GM23338 (cell line): ENCODE results near the gene IL1R1.

Experiments
- CREB1 ChIP-seq: fragments of 250-450 bp; sonication (Bioruptor Pico); IDR thresholded peaks from 2 replicates; pipeline ENCODE4 v1.5.0; 2020; ENCODE audit warnings: low read depth, mild to moderate bottlenecking, moderate library complexity
- TF ChIP-seq, protein P1 (sequence below), 2 experiments: fragments of 200-600 bp in 1 of 2; sonication (generic) in 1 of 2; conservative IDR thresholded peaks; 2 replicates each; pipeline versions ENCODE4 v1.5.1 to v1.6.1; 2016 to 2017; ENCODE audit warnings: antibody characterized with exemption in 2 of 2, low read depth in 2 of 2, mild to moderate bottlenecking in 2 of 2, moderate library complexity in 1 of 2
- TF ChIP-seq, protein P2 (sequence below): IDR thresholded peaks from one replicate; pipeline ENCODE4 v1.6.1; 2018; ENCODE audit warnings: antibody characterized with exemption; ENCODE audit not compliant: unreplicated experiment

DNA sequence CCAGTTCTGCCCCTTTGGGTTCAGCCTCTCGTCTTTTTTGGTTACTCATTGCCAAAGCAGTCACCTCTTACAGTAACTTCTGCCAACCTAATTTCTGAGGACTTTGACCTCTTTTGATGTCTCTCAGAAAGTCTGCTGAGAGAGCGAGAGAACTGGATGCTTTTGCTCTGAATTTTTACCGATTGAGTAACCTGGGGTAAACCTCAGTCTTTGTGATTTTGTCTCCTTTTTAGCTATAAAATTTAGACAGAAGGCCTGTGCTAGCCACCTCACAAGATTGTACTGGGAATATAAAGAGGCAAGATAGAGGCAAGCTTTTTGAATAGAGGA lies 34.8 kb upstream of the IL1R1 start:
- TF ChIP-seq, protein P1, sequence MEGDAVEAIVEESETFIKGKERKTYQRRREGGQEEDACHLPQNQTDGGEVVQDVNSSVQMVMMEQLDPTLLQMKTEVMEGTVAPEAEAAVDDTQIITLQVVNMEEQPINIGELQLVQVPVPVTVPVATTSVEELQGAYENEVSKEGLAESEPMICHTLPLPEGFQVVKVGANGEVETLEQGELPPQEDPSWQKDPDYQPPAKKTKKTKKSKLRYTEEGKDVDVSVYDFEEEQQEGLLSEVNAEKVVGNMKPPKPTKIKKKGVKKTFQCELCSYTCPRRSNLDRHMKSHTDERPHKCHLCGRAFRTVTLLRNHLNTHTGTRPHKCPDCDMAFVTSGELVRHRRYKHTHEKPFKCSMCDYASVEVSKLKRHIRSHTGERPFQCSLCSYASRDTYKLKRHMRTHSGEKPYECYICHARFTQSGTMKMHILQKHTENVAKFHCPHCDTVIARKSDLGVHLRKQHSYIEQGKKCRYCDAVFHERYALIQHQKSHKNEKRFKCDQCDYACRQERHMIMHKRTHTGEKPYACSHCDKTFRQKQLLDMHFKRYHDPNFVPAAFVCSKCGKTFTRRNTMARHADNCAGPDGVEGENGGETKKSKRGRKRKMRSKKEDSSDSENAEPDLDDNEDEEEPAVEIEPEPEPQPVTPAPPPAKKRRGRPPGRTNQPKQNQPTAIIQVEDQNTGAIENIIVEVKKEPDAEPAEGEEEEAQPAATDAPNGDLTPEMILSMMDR (conservative IDR thresholded peaks at IDR 0.05; ENCODE audit: low read depth in 2 of 2), result no peak
- no peak for TF ChIP-seq CREB1 (CRISPR knock-in tag)
- TF ChIP-seq, protein P2, sequence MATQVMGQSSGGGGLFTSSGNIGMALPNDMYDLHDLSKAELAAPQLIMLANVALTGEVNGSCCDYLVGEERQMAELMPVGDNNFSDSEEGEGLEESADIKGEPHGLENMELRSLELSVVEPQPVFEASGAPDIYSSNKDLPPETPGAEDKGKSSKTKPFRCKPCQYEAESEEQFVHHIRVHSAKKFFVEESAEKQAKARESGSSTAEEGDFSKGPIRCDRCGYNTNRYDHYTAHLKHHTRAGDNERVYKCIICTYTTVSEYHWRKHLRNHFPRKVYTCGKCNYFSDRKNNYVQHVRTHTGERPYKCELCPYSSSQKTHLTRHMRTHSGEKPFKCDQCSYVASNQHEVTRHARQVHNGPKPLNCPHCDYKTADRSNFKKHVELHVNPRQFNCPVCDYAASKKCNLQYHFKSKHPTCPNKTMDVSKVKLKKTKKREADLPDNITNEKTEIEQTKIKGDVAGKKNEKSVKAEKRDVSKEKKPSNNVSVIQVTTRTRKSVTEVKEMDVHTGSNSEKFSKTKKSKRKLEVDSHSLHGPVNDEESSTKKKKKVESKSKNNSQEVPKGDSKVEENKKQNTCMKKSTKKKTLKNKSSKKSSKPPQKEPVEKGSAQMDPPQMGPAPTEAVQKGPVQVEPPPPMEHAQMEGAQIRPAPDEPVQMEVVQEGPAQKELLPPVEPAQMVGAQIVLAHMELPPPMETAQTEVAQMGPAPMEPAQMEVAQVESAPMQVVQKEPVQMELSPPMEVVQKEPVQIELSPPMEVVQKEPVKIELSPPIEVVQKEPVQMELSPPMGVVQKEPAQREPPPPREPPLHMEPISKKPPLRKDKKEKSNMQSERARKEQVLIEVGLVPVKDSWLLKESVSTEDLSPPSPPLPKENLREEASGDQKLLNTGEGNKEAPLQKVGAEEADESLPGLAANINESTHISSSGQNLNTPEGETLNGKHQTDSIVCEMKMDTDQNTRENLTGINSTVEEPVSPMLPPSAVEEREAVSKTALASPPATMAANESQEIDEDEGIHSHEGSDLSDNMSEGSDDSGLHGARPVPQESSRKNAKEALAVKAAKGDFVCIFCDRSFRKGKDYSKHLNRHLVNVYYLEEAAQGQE, result no peak
